Natural killer cell treated with Interleukin-12 subunit alpha and Interleukin-12 subunit beta and Interleukin-15 and Interleukin-18, amount 100 ng/mL, for 72 hours (primary cell): ENCODE measurements around the gene PHLDB1. TPM values are rescaled to one million over a fixed set of nuclear protein-coding genes. Genes with fewer than 3 reads are reported as not detected.
"Not testable (repeated sequence)": the region's sequence is repeated elsewhere in the genome, so short reads cannot be mapped to it uniquely, and the experiment has no call there.

Source experiments
- ATAC-seq, 2 donors: fragments of 150-1000 bp; cut with Tn5 transposase in 1 of 2; sonication (Bioruptor Pico), chemical (Tn5 transposase) in 1 of 2; 2 replicates each; pipeline ENCODE4 v1.10.0; 2021
- DNase-seq: peaks from one replicate; pipeline ENCODE4 v3.0.0; 2022; ENCODE audit warnings: low spot score
- H3K27ac Mint-ChIP-seq, 2 donors: 1 replicate in 1 of 2; 2 replicates in 1 of 2; pipeline ENCODE4 v1.8.0; 2022; ENCODE audit warnings: mixed read lengths in 2 of 2, mild to moderate bottlenecking in 1 of 2, moderate library complexity in 1 of 2
- H3K27me3 Mint-ChIP-seq, 2 donors: 1 replicate in 1 of 2; 2 replicates in 1 of 2; pipeline ENCODE4 v1.8.0; 2022; ENCODE audit warnings: mixed read lengths in 2 of 2
- H3K36me3 Mint-ChIP-seq: one replicate; pipeline ENCODE4 v1.8.0; 2022; ENCODE audit warnings: mixed read lengths
- H3K4me1 Mint-ChIP-seq, 2 donors: 1 replicate in 1 of 2; 2 replicates in 1 of 2; pipeline ENCODE4 v1.8.0; 2022; ENCODE audit warnings: low read depth in 2 of 2, mixed read lengths in 2 of 2, mild to moderate bottlenecking in 1 of 2
- H3K4me3 Mint-ChIP-seq: one replicate; pipeline ENCODE4 v1.8.0; 2022; ENCODE audit warnings: mixed read lengths
- H3K9me3 Mint-ChIP-seq: 2 replicates; pipeline ENCODE4 v1.8.0; 2022; ENCODE audit warnings: mixed read lengths
- total RNA-seq, 2 donors: library from RNA; stranded (reverse); gene quantifications; one replicate each; pipeline ENCODE4 v1.2.3, GENCODE V29; 2022

The PHLDB1 gene
- total RNA-seq, 2 donors from 2014 or later: 0.98 to 2.6 TPM

- ATAC-seq (peak; percentile 18 to 46), DNase-seq (no peak)
- H3K4me3 Mint-ChIP-seq: peak overlapping the region; percentile 85
- peaks cover 19 to 25% of the 10 kb centered on the region in 2 donors for H3K4me1 Mint-ChIP-seq
- no peaks in the 10 kb centered on the region for H3K36me3 Mint-ChIP-seq
- peak overlapping the region; percentile 17 to 66 for H3K27ac Mint-ChIP-seq
- H3K27me3 Mint-ChIP-seq: peaks cover 21 to 26% of the 10 kb centered on the region in 2 donors
- H3K9me3 Mint-ChIP-seq: no peaks in the 10 kb centered on the region
Measured at GRCh38 chr11:118609380-118610224, 2.2 kb downstream of the PHLDB1 start.

- ATAC-seq: no peak
- peak overlapping the region in 1 of 2 donors; percentile 66 for H3K27ac Mint-ChIP-seq
- H3K4me1 Mint-ChIP-seq: peaks cover 19 to 25% of the 10 kb centered on the region in 2 donors
- H3K27me3 Mint-ChIP-seq: peaks cover 21 to 26% of the 10 kb centered on the region in 2 donors
- no peaks in the 10 kb centered on the region for H3K36me3 Mint-ChIP-seq
- H3K9me3 Mint-ChIP-seq: no peaks in the 10 kb centered on the region
- H3K4me3 Mint-ChIP-seq: peak overlapping the region; percentile 85
- DNase-seq: no peak
Measured at GRCh38 chr11:118610225-118610772, 2.9 kb downstream of the PHLDB1 start.

GRCh38 chr11:118610773-118611432 is 3.5 kb downstream of the PHLDB1 start:
- ATAC-seq (peak; percentile 64 to 72), DNase-seq (peak; percentile 88)
- H3K4me1 Mint-ChIP-seq: peaks cover 19 to 25% of the 10 kb centered on the region in 2 donors
- peaks cover 21 to 26% of the 10 kb centered on the region in 2 donors for H3K27me3 Mint-ChIP-seq
- H3K4me3 Mint-ChIP-seq: peak overlapping the region; percentile 76
- no peak overlapping the region for H3K27ac Mint-ChIP-seq
- H3K36me3 Mint-ChIP-seq: no peaks in the 10 kb centered on the region
- H3K9me3 Mint-ChIP-seq: no peaks in the 10 kb centered on the region

- H3K4me3 Mint-ChIP-seq: peak overlapping the region; percentile 76
Measured at GRCh38 chr11:118611433-118611795, 4.0 kb downstream of the PHLDB1 start.

GRCh38 chr11:118612378-118612777 is 5.0 kb downstream of the PHLDB1 start:
- Mint-ChIP-seq H3K27ac (no peak overlapping the region), H3K36me3 (no peaks in the 10 kb centered on the region), H3K9me3 (no peaks in the 10 kb centered on the region), H3K4me3 (no peak overlapping the region), H3K27me3 (peaks cover 21 to 26% of the 10 kb centered on the region in 2 donors), H3K4me1 (peaks cover 19 to 21% of the 10 kb centered on the region in 2 donors)
- DNase-seq (no peak), ATAC-seq (no peak)

More at GRCh38 chr11:118611433-118611795, 4.0 kb downstream of the PHLDB1 start:
- not testable (repeated sequence) for DNase-seq, H3K9me3 Mint-ChIP-seq, ATAC-seq, H3K27ac Mint-ChIP-seq, H3K36me3 Mint-ChIP-seq
- H3K27me3 Mint-ChIP-seq: peaks cover 21 to 26% of the 10 kb centered on the region in 2 donors
- peaks cover 19 to 25% of the 10 kb centered on the region in 2 donors for H3K4me1 Mint-ChIP-seq

- no peaks in the 10 kb centered on the region for H3K9me3 Mint-ChIP-seq
- ATAC-seq (no peak), DNase-seq (no peak)
- peaks cover 12 to 15% of the 10 kb centered on the region in 2 donors for H3K27me3 Mint-ChIP-seq
- H3K4me3 Mint-ChIP-seq: no peak overlapping the region
- H3K36me3 Mint-ChIP-seq: no peaks in the 10 kb centered on the region
- peaks cover 7 to 11% of the 10 kb centered on the region in 2 donors for H3K4me1 Mint-ChIP-seq
- no peak overlapping the region for H3K27ac Mint-ChIP-seq
Measured at GRCh38 chr11:118614511-118614910, 7.1 kb downstream of the PHLDB1 start.

GRCh38 chr11:118615282-118615975 is 8.0 kb downstream of the PHLDB1 start:
- H3K4me3 Mint-ChIP-seq: no peak overlapping the region
- DNase-seq: no peak
- H3K36me3 Mint-ChIP-seq: no peaks in the 10 kb centered on the region
- peaks cover 4 to 6% of the 10 kb centered on the region in 2 donors for H3K4me1 Mint-ChIP-seq
- ATAC-seq: no peak
- no peak overlapping the region for H3K27ac Mint-ChIP-seq
- H3K27me3 Mint-ChIP-seq: peaks cover 7 to 11% of the 10 kb centered on the region in 2 donors
- no peaks in the 10 kb centered on the region for H3K9me3 Mint-ChIP-seq

- ATAC-seq (no peak), DNase-seq (no peak)
- no peaks in the 10 kb centered on the region for H3K9me3 Mint-ChIP-seq
- peaks cover 6 to 12% of the 10 kb centered on the region in 2 donors for H3K27me3 Mint-ChIP-seq
- H3K27ac Mint-ChIP-seq: no peak overlapping the region
- peaks cover 5 to 7% of the 10 kb centered on the region in 2 donors for H3K4me1 Mint-ChIP-seq
- H3K4me3 Mint-ChIP-seq: no peak overlapping the region
- no peaks in the 10 kb centered on the region for H3K36me3 Mint-ChIP-seq
Measured at GRCh38 chr11:118615976-118616371, 8.6 kb downstream of the PHLDB1 start.

- ATAC-seq (no peak), DNase-seq (no peak)
- Mint-ChIP-seq H3K9me3 (no peaks in the 10 kb centered on the region), H3K4me3 (no peak overlapping the region), H3K27me3 (peaks cover 0 to 13% of the 10 kb centered on the region in 2 donors), H3K4me1 (peaks cover 0 to 10% of the 10 kb centered on the region in 2 donors), H3K27ac (no peak overlapping the region), H3K36me3 (no peaks in the 10 kb centered on the region)
Measured at GRCh38 chr11:118618115-118618990, 10.9 kb downstream of the PHLDB1 start.

GRCh38 chr11:118618991-118619375 is 11.6 kb downstream of the PHLDB1 start:
- ATAC-seq: no peak
- Mint-ChIP-seq H3K36me3 (no peaks in the 10 kb centered on the region), H3K4me1 (peaks cover 0 to 10% of the 10 kb centered on the region in 2 donors), H3K4me3 (no peak overlapping the region), H3K9me3 (no peaks in the 10 kb centered on the region), H3K27ac (no peak overlapping the region), H3K27me3 (peaks cover 0 to 11% of the 10 kb centered on the region in 2 donors)
- no peak for DNase-seq

GRCh38 chr11:118619444-118620197 is 12.2 kb downstream of the PHLDB1 start:
- H3K4me3 Mint-ChIP-seq: no peak overlapping the region
- peaks cover 0 to 11% of the 10 kb centered on the region in 2 donors for H3K27me3 Mint-ChIP-seq
- no peaks in the 10 kb centered on the region for H3K9me3 Mint-ChIP-seq
- peaks cover 0 to 10% of the 10 kb centered on the region in 2 donors for H3K4me1 Mint-ChIP-seq
- no peak overlapping the region for H3K27ac Mint-ChIP-seq
- ATAC-seq (no peak), DNase-seq (no peak)
- H3K36me3 Mint-ChIP-seq: no peaks in the 10 kb centered on the region

- H3K27ac Mint-ChIP-seq: peak overlapping the region in 1 of 2 donors; percentile 34
- ATAC-seq: peak in 1 of 2 donors; percentile 28
- H3K27me3 Mint-ChIP-seq: peaks cover 0 to 11% of the 10 kb centered on the region in 2 donors
- peaks cover 0 to 10% of the 10 kb centered on the region in 2 donors for H3K4me1 Mint-ChIP-seq
- H3K4me3 Mint-ChIP-seq: peak overlapping the region; percentile 62
- H3K36me3 Mint-ChIP-seq: no peaks in the 10 kb centered on the region
- no peaks in the 10 kb centered on the region for H3K9me3 Mint-ChIP-seq
- DNase-seq: no peak
Measured at GRCh38 chr11:118620529-118621070, 13.2 kb downstream of the PHLDB1 start.
